Activated CD4-positive, alpha-beta T cell treated with anti-CD3 and anti-CD28 coated beads, Interleukin-2, amount 50 U/mL, for 24 hours (primary cell): ENCODE results near the gene GDI1.
"Not testable (repeated sequence)": the region's sequence is repeated elsewhere in the genome, so short reads cannot be mapped to it uniquely, and the experiment has no call there.

Experiments
- DNase-seq, 2 donors: peaks; one replicate each; pipeline ENCODE4 v3.0.0-alpha.2; 2020; ENCODE audit warnings: low read depth in 1 of 2, low spot score in 1 of 2

Gene GDI1

DNA sequence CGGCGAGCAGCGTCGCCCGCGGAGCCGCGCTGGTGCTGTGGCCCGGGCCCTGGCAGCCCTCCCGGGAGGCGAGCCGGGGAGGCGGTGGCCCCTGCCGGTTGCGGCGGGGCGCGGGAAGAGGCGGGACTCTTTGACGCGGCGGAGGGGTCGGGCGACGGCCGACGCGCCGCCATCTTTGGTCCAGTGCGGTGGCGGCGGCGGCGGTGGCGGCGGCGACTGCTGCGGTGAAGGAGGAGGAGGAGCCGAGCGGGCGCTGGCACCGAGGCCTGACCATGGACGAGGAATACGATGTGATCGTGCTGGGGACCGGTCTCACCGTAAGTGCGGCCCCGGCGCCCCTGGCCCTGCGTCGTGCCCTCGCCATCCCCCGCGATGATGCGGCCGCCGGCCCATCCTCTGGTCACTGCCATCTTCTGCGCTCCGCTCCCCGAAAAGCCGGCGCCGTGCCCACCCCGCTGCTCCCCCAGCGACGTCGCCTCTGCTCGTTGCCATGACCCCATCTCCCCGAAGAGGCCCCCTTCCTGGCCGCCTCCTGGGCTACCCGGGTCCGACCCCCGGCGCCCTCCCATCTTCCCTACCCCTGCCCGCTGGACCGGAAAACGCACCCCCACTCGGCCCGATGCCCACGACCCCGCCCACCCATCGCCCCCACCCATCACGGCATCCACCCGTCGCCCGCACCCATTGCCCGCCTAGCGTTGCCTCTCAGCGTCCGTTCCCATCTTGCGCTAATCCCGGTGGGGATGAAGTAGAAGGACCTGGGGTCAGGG, at the start of gene GDI1:
Gene GDI1, plus strand, starts transcription at position 172 of the 770 bp plus-strand sequence. Its CDS starts 101 bp downstream, at position 273.
- DNase-seq = no peak

DNA sequence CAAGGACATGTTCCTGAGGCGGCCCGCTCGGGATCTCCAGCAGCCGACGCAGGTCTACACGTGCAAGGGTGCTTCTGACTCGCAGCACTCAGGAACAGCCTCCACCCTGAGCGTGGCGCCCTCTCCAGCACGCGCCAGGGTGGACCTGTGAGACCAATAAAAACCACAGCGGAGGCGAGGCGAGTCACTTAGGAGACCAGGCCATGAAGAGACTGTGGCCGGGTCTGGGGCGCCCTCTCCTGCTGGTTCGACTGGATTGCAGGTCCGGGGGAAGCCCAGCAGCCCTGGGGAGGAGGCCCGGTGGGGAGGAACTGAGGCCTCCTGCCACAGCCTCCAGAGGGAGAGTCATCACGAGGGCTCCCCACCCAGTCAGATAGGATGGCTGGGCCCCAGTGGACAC, 48.9 kb upstream of the GDI1 start:
- DNase-seq = not testable (repeated sequence)

DNA sequence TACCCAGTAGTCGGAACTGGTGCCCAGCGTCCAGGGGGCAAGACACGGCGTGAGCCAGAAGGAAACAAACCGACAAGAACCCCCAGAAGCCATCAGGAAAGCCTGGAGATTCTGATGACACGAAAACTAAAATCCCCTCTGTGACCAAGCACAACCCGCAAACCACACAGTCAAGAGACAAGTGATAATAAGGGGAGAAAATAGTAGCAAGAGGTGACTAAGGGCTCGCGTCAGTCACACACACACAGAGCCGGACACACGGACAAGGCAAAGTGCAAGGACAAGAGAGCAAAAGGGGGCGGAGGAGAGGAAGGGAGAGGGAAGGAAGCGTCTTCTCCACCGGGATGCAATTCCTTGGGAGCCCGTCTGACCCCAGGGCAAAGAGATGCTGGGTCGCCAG, 48.3 kb upstream of the GDI1 start:
- not testable (repeated sequence) for DNase-seq

DNA sequence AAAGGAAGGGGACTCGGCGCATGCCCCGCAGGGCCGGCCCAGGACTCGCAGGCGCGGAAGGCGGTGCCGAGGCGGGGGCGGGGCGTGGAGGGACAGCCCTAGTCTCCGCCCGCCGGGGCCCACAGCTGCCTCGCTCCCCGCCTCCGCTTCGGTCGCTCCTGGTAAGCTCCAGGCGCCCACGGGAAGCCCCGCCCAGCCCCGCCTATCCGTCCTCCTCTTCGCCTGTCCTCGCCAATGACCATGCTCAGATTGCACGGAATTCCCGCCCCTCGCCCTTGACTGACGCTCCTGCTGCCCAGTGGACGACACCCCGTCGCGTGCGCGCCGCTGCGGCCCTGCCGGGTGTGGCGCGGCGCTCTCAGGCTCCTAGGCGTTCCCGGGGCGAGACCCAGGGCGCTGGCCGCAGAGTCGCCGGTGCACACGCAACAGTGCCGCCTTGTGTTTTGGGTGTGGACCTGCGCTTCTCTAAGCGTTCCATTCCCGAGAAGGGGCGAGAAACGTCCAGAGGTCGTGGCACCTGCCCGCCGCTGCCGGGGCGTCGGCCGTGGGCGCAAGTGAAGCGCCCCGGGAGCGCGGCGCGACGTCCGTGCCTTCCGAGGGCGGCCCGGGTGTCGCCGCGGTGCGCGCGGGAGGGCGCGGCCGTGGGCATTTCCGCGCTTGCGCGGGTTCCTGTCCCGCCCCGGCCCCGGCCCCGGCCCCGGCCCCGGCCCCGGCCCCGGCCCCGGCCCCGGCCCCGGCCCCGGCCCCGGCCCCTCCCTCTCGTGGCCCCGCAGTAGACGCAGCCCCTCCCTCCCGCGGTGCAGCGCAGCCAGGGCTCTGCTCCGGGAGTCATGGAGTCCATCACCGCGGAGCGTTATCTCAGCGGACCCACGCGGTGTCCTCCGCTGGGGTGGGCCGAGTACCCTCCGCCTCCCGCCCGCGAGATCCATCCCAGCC, 46.9 kb upstream of the GDI1 start:
- DNase-seq = not testable (repeated sequence)

DNA sequence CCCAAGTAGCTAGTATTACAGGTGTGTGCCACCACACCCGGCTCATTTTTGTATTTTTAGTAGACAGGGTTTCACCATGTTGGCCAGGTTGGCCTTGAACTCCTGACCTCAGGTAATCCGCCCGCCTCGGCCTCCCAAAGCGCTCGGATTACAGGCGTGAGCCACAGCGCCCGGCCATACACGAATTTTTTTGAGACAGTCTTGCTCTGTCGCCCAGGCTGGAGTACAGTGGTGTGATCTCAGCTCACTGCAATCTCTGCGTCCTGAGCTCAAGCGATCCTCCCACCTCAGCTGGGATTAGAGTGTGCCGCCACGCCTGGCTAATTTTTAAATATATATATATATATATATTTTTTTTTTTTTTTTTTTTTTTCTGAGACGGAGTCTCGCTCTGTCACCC, 40.6 kb upstream of the GDI1 start:
- DNase-seq = not testable (repeated sequence)

DNA sequence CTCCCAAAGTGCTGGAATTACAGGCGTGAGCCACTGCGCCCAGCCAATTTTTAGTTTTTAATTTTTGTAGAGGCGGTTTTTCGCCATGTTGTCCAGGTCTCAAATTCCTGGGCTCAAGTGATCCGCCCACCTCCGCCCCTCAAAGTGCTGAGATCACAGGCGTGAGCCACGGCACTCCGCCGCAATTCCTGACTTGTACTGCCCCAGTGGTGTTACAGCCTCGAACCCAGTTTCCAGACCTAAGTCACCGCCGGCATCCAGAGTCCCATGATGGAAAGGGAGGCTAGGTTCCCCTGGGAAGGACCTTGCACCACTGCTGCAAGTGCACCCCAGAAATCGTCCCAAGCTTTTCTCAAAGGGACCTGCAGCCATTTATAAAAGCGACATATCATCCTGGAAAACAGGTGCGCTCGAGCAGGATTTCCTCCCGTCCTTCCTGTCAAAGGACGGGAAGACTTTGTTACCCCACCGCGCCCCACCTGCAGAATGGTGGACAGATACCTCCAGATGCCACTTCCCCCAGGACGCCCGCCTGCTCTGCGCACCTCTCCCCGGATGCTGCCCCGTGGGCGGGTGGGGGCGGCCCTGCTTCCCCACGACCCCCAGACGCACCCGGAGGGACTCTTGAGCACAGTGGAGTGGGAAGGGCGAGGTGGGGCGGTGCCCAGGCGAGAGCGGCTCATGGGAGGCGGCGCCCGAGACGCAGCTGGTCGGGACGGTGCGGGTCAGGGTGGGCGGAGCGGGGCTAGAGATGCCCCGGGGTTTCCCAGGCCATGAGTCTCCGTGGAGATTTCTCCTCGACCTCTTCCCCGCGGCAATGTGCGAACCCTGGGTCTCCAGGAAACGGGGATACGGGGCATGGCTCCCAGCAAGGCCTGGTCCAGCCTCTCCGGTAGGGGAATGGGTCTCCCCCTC, 39.7 kb upstream of the GDI1 start:
- peak in 1 of 2 donors; percentile 49 for DNase-seq

DNA sequence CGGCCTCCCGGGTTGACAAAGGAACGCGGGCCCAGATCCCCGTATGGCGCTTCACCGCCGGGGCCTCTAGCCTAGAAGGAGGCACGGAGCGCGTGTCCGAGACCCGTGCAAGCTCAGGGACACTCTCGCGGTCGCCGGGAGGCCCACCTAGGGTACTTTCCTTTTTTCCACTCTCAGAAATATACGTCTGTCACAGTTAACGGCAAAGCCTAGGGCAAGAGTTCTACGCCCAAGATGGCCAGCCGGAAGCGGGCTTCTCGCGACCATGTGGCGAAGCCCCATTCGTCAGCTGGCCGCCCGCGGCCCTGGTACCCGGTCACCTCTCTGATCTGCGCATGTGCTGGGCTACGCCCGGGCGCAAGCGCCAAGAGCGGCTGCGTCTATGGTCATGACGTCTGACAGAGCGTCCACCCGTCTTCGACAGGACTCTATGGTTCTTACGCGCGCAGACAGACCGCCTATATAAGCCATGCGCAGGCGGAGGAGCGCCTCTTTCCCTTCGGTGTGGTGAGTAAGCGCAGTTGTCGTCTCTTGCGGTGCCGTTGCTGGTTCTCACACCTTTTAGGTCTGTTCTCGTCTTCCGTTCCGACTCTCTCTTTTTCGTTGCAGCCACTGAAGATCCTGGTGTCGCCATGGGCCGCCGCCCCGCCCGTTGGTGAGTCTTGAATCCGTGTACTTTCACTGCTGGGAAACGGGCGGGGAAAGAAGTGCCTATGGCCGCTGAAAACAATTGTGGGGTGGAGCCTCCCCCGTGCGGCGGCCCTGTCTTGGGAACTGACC, 38.9 kb upstream of the GDI1 start, which contains the start of gene RPL10:
Gene RPL10, plus strand, starts transcription at position 490 of the 780 bp plus-strand sequence. Its CDS starts 143 bp downstream, at position 633.
- DNase-seq = peak; percentile 73 to 87

DNA sequence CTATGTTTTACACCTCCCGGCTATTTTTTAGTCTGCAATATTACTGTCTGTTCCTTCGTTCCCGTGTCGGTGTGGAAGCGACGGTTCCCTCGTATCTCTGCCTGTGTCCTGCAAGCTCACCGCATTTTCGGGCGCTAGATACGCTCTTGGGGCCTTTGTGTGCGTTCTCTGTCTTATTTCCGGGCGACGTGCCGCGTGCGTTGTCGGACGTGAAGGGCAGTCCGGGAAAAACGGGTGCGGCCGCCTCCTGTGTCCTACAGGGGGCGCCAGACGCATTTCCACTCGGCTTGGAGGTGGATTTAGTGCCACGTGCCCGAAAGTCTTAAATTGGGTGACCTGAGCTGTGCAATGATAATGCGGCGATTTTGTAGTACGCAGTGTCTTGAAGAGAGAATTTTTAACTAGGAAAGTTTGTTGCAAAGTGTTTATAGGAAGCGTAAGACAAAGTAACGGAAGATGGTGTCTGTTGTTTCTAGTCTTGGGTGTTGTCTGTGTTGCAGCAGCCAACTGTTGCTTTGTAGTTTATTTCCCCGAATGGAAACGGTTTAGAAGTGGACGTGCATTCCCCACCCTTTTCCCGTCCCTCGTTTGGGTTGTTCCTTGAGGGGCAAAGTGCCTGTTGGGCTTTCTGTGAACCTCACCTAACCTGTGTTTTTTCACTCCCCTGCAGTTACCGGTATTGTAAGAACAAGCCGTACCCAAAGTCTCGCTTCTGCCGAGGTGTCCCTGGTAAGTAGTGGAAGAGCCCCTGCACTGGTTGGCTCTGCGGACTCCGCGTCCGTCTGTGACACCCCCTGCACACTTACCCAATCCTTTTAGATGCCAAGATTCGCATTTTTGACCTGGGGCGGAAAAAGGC, 38.1 kb upstream of the GDI1 start:
- DNase-seq = peak; percentile 63 to 78

DNA sequence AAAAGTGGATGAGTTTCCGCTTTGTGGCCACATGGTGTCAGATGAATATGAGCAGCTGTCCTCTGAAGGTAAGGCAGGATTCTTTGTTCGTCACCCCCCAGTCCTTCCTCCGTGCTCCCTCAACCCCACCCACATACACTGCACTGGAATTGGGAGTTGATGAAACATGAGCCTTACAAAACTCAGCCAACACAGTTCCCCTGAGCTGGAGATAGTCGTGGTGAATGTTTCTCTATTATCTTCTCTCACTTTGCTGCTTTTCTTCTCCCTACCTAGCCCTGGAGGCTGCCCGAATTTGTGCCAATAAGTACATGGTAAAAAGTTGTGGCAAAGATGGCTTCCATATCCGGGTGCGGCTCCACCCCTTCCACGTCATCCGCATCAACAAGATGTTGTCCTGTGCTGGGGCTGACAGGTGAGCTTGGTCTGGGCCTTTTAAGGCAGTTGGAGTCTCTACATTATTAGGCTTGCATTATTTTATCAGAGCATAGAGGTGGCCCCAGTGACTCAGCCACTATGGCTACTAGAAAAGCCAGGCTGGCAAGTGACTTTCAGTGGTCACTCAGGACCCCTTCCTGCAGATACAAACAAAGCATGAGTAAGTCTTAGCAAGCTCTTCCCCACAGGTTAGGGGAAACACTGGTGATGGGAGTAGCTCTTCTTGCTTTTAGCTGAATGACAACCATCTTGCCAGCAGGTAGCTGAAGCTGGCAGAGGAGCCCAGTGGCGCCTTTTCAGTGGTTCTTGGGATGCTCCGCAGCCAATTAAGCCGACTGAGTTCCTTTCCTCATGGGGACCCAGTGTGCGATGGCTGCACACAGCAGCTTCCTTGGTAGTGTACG, 37.2 kb upstream of the GDI1 start:
- no peak for DNase-seq

DNA sequence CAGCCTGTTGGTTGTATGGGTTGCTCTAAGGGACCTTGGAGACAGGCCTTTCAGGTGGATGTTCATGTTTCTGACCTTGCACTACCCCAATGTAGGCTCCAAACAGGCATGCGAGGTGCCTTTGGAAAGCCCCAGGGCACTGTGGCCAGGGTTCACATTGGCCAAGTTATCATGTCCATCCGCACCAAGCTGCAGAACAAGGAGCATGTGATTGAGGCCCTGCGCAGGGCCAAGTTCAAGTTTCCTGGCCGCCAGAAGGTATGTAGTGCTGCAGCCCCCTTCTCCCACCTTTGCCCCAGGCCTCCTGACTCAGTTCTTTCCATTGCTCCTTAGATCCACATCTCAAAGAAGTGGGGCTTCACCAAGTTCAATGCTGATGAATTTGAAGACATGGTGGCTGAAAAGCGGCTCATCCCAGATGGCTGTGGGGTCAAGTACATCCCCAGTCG, 36.6 kb upstream of the GDI1 start:
- DNase-seq = not testable (repeated sequence)

DNA sequence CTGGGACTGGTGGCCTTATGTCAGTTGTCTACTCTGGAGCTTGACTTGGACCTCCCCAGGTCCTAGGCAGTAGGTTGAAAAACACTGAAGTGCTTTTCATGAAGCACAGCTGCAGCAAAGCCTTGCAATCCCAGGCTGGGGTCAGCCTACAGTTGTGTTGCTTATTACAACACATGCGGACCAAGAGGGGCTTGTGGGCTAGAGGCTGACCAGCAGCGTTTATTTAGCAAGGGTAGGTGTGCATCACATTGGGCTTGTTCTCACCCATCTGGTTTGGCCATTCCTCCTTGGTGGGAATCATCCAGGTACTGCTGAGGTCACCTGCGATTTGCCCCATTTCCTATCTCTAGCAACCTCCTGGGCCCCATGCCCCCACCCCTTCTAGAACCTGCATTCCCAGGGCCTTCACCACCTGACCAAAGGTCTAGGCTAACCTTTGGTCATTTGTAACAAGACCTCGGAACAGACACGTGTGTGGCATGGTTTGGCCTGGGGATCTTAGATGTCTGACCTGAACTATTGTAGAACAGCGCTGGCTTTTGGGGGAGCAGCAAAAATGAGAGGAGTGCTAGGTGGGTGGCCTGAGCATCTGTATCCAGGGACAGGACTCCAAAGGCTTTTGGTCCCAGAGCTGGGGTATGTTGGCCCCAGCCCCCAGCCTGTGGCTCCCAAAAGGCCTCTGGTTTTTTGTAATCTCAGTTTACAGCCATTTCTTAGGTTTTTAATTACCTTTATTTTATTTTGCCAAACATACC, 35.7 kb upstream of the GDI1 start:
- DNase-seq = peak in 1 of 2 donors; percentile 27

DNA sequence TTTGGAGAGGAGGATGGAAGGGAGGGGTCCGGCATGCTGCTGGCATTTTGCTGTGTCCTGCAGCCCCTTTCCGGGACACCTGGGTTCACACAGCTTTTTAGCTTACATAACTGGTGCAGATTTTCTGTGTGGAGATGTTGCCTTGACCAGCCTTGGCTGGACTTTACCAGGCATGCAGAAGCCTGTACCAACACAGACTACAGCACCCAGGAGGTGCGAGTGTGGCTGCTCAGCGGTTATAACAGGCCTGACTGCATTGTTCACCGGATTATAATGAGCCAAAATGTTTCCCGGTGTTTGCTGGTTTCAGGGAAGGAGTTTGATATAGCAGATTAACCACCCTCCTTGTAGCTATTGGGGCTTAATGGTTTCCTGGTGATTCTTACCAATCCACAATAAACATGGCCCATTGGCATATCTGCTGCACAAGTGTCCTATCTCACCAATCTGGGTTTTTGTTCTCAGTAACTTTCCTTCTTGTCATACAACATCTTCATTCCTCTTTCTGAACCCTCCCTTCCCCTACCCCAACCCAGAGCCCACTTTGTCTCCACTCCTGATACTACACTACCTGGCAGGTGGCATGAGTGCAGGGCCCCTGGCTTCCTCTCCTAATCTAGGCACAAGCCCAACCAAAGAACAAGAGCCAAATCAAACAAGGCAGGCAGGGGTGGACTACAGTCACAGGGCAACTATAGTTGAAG, 34.9 kb upstream of the GDI1 start:
- DNase-seq = no peak

DNA sequence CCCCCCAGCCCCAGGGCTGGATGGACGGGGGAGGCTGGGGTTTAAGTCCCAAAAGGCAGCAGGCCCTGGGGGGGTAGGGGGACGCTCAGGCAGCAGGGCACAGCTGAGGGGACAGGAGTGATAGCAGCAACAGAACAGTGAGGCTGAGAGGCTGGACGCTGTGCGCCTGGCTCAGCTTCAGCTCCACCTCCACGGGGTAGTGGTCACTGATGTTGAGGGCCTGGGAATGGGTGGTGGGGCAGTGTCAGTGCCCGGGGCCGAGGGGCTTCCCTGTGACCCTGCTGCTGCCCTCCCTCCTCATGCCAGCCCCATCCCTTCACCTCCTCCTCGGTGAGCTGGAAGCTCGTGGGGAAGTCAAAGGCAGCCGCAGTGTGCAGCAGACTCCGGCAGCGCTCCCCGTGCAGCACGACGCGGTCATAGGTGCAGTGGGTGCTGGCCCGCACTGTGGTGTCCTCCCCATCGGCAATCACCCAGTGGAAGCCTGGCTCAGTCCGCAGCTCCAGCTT, 34.3 kb upstream of the GDI1 start:
- DNase-seq = no peak

DNA sequence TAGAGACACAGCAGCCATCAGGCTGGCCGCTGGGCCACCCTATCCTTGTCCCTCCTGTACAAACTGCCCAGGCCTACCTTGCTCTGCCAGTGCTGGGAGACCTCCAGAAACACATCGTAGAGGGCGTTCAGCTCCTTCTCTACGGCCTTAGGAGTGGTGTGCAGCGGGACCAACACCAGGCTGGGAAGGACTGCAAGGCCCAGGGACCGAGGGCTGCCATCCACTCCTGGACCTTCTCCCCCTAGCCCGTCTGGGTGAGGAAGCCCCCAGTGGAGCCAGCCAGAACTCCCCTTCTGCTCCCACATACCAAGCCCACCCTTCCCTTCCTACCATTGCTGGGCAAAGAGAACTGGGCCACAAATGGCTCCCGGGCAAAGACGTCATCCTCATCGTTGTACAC, 33.8 kb upstream of the GDI1 start:
- no peak for DNase-seq

DNA sequence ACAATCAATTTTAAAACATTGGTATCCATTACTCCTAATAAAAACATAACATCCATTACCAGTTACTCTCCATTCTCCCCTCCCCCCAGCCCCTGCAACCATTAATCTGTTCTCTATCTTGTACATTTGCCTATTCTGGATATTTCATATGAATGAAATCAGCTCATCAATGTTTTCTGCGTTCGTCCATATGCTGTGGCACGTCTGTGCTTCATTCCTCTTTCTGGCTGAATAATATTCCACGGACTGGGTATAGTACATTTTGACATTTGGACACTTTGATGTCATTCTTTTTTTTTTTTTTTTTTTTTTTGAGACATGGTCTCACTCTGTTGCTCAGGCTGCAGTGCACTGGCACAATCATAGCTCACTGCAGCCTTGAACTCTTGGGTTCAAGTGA, 33.1 kb upstream of the GDI1 start:
- no peak for DNase-seq

DNA sequence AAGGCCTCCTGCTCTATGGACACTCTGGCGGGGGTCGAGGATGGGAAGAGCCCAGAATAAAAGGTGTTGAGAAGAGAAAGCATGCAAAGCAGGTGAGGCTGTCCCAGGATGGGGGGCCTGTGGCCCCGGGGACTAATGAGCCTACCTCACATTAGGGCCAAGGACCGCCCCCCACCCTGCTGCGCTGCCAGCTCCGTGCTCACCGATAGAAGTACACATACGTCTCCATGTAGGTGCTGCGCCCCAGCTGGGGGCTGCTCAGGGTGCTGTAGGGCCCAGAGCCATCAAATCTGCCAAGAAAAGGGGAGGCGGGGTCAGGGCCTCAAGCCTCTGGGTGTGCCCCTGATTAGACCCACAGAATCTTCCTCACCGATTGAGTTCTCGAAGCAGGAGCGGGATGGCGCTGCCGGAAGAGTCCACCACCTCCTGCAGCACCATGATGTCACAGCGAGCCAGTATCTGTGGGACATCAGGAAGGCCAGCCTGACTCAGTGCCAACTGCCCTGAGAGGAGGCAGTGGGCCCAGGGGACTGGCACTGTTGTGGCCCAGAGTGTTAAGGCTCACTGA, 32.2 kb upstream of the GDI1 start:
- no peak for DNase-seq
